Upper lobe of left lung (tissue), 4 donors: ENCODE measurements around the gene ACADM.

Experiments
- EP300 ChIP-seq, 4 donors: sonication (generic); formaldehyde crosslinking; IDR thresholded peaks; one replicate each; pipeline ENCODE4 v1.5.1; 2017; ENCODE audit warnings: antibody characterized with exemption in 4 of 4, control low read depth in 2 of 4
- POLR2A ChIP-seq, 4 donors: fragments of 450-650 bp; IDR thresholded peaks; one replicate each; pipeline ENCODE4 v1.5.1; 2016 to 2017; ENCODE audit warnings: antibody characterized with exemption in 4 of 4, mild to moderate bottlenecking in 2 of 4
- POLR2AphosphoS5 ChIP-seq, 2 donors: sonication (generic); formaldehyde crosslinking; IDR thresholded peaks; one replicate each; pipeline ENCODE4 v1.5.1; 2017; ENCODE audit warnings: antibody characterized with exemption in 2 of 2
- TF ChIP-seq, protein P1 (sequence below), 6 experiments: fragments of 450-650 bp in 4 of 6; fragments of 200-600 bp in 2 of 6; sonication (generic) in 2 of 6; IDR thresholded peaks; one replicate each; pipeline ENCODE4 v1.5.1; 2016 to 2019; ENCODE audit warnings: antibody characterized with exemption in 6 of 6

DNA sequence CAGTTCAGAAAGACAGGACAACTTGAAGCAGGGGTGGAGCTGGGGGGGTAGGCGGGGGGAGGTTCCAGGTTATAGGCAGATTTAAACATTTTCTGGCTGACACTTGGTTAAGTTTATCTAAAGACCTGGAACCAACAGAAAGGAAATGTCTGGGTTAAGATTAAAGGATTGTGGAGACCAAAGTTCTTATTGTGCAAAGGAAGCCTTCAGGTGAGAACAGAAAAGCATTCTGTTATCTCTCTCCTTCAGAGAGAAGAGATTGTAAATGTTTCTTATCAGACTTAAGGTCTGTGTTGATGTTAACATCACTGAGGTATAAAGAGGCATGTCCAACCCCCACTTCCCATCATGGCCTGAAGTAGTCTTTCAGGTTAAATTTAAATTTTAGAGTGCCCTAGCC lies 3.7 kb upstream of the ACADM start:
- TF ChIP-seq EP300 (IDR thresholded peaks at IDR 0.05) (no peak), POLR2A (IDR thresholded peaks at IDR 0.05) (no peak), POLR2AphosphoS5 (IDR thresholded peaks at IDR 0.05) (no peak)
- TF ChIP-seq, protein P1, sequence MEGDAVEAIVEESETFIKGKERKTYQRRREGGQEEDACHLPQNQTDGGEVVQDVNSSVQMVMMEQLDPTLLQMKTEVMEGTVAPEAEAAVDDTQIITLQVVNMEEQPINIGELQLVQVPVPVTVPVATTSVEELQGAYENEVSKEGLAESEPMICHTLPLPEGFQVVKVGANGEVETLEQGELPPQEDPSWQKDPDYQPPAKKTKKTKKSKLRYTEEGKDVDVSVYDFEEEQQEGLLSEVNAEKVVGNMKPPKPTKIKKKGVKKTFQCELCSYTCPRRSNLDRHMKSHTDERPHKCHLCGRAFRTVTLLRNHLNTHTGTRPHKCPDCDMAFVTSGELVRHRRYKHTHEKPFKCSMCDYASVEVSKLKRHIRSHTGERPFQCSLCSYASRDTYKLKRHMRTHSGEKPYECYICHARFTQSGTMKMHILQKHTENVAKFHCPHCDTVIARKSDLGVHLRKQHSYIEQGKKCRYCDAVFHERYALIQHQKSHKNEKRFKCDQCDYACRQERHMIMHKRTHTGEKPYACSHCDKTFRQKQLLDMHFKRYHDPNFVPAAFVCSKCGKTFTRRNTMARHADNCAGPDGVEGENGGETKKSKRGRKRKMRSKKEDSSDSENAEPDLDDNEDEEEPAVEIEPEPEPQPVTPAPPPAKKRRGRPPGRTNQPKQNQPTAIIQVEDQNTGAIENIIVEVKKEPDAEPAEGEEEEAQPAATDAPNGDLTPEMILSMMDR (IDR thresholded peaks at IDR 0.05): no peak
